Urinary bladder (tissue), 4 donors: Measurements from ENCODE around the gene CLIP3. TPM values are rescaled to one million over a fixed set of nuclear protein-coding genes. Genes with fewer than 3 reads are reported as not detected.
"Not testable (repeated sequence)": the region's sequence is repeated elsewhere in the genome, so short reads cannot be mapped to it uniquely, and the experiment has no call there.

ENCODE experiments used
- DNase-seq: peaks from one replicate; pipeline ENCODE4 v3.0.0-alpha.2; 2015; ENCODE audit errors: extremely low spot score
- H3K27ac ChIP-seq: one replicate; pipeline ENCODE4 v1.5.1; 2013; ENCODE audit warnings: low read depth, mild to moderate bottlenecking, moderate library complexity
- H3K36me3 ChIP-seq: one replicate; pipeline ENCODE4 v1.6.1; 2013; ENCODE audit warnings: mild to moderate bottlenecking, moderate library complexity; ENCODE audit not compliant: insufficient read depth
- H3K4me1 ChIP-seq: one replicate; pipeline ENCODE4 v1.6.1; 2013; ENCODE audit warnings: mild to moderate bottlenecking, moderate library complexity; ENCODE audit not compliant: insufficient read depth
- H3K4me3 ChIP-seq: one replicate; pipeline ENCODE4 v1.5.1; 2013; ENCODE audit warnings: low read depth, low read length
- WGBS: extraction: QIAGEN DNeasy Blood & Tissue Kit; methylation state at CpG from one replicate; pipeline ENCODE4 v1.1.7; 2013; 5-methylcytosine and 5-hydroxymethylcytosine counted together
- polyA plus RNA-seq: library from polyadenylated mRNA; stranded (reverse); fragments of 200-250 nt; gene quantifications from one replicate; pipeline ENCODE4 v1.2.3, GENCODE V29; 2013
- total RNA-seq: library from RNA; depleted of rRNA; stranded (reverse); fragments of >200 nt; gene quantifications from one replicate; pipeline ENCODE4 v1.2.3, GENCODE V29; 2014
- donor health status: healthy with polysubstance abuse.
- donor health status: healthy.

CLIP3 gene
- total and polyA plus RNA-seq, 2 donors: 8.5 to 79.5 TPM

GRCh38 chr19:35990156-35990555 is 42.5 kb downstream of the CLIP3 start:
- no peaks in the 10 kb centered on the region for H3K4me1 ChIP-seq
- no peak for DNase-seq
- 93% methylated on average over 4 of the region's 4 CpGs for WGBS
- H3K36me3 ChIP-seq: no peaks in the 10 kb centered on the region
- no peak overlapping the region for H3K27ac ChIP-seq
- H3K4me3 ChIP-seq: no peak overlapping the region

- 91% methylated on average over 3 of the region's 3 CpGs for WGBS
- H3K4me1 ChIP-seq: no peaks in the 10 kb centered on the region
- no peak overlapping the region for H3K27ac ChIP-seq
- H3K36me3 ChIP-seq: no peaks in the 10 kb centered on the region
- no peak overlapping the region for H3K4me3 ChIP-seq
- DNase-seq: no peak
Observed at GRCh38 chr19:35988824-35989223, 43.8 kb downstream of the CLIP3 start.

- no peak overlapping the region for H3K27ac ChIP-seq
- no peaks in the 10 kb centered on the region for H3K36me3 ChIP-seq
- no peaks in the 10 kb centered on the region for H3K4me1 ChIP-seq
- no peak for DNase-seq
- WGBS: 29% methylated on average over 8 of the region's 8 CpGs
- no peak overlapping the region for H3K4me3 ChIP-seq
Observed at GRCh38 chr19:35987571-35987896, 45.1 kb downstream of the CLIP3 start.

- 9% methylated on average over 54 of the region's 54 CpGs for WGBS
- Histone ChIP-seq H3K4me3 (peak overlapping the region; percentile 29), H3K4me1 (no peaks in the 10 kb centered on the region), H3K36me3 (no peaks in the 10 kb centered on the region), H3K27ac (no peak overlapping the region)
- no peak for DNase-seq
Observed at GRCh38 chr19:35986664-35987570, 45.8 kb downstream of the CLIP3 start.

- no peak overlapping the region for H3K27ac ChIP-seq
- no peaks in the 10 kb centered on the region for H3K4me1 ChIP-seq
- H3K36me3 ChIP-seq: no peaks in the 10 kb centered on the region
- DNase-seq: no peak
- WGBS: 92% methylated on average over 5 of the region's 5 CpGs
- no peak overlapping the region for H3K4me3 ChIP-seq
Observed at GRCh38 chr19:35986111-35986510, 46.6 kb downstream of the CLIP3 start.

- no peak overlapping the region for H3K4me3 ChIP-seq
- no peak overlapping the region for H3K27ac ChIP-seq
- H3K4me1 ChIP-seq: no peaks in the 10 kb centered on the region
- H3K36me3 ChIP-seq: no peaks in the 10 kb centered on the region
- 82% methylated on average over 8 of the region's 8 CpGs for WGBS
- DNase-seq: no peak
Observed at GRCh38 chr19:35983177-35983576, 49.5 kb downstream of the CLIP3 start.

- not testable (repeated sequence) for DNase-seq, H3K4me1 ChIP-seq
- 85% methylated on average over 4 of the region's 4 CpGs for WGBS
Observed at GRCh38 chr19:35980997-35981396, 51.7 kb downstream of the CLIP3 start.

GRCh38 chr19:35978832-35979365 is 53.8 kb downstream of the CLIP3 start:
- Histone ChIP-seq H3K27ac (no peak overlapping the region), H3K36me3 (no peaks in the 10 kb centered on the region), H3K4me3 (no peak overlapping the region), H3K4me1 (no peaks in the 10 kb centered on the region)
- WGBS: 65% methylated on average over 20 of the region's 20 CpGs
- no peak for DNase-seq

More at GRCh38 chr19:35980997-35981396, 51.7 kb downstream of the CLIP3 start:
- H3K4me3 ChIP-seq, H3K36me3 ChIP-seq, H3K27ac ChIP-seq: not testable (repeated sequence)

- H3K4me1 ChIP-seq: no peaks in the 10 kb centered on the region
- H3K4me3 ChIP-seq: no peak overlapping the region
- H3K27ac ChIP-seq: no peak overlapping the region
- 35% methylated on average over 5 of the region's 5 CpGs for WGBS
- H3K36me3 ChIP-seq: no peaks in the 10 kb centered on the region
- DNase-seq: no peak
Observed at GRCh38 chr19:35978271-35978670, 54.4 kb downstream of the CLIP3 start.

GRCh38 chr19:35977446-35978222 is 55.0 kb downstream of the CLIP3 start:
- no peaks in the 10 kb centered on the region for H3K36me3 ChIP-seq
- no peak for DNase-seq
- no peak overlapping the region for H3K4me3 ChIP-seq
- H3K27ac ChIP-seq: no peak overlapping the region
- WGBS: 54% methylated on average over 14 of the region's 14 CpGs
- H3K4me1 ChIP-seq: no peaks in the 10 kb centered on the region

- 27% methylated on average over 5 of the region's 5 CpGs for WGBS
- no peak overlapping the region for H3K27ac ChIP-seq
- no peaks in the 10 kb centered on the region for H3K36me3 ChIP-seq
- no peak for DNase-seq
- no peaks in the 10 kb centered on the region for H3K4me1 ChIP-seq
- H3K4me3 ChIP-seq: no peak overlapping the region
Observed at GRCh38 chr19:35975608-35976214, 57.0 kb downstream of the CLIP3 start.

- DNase-seq: no peak
Observed at GRCh38 chr19:35973487-35973886, 59.2 kb downstream of the CLIP3 start.

GRCh38 chr19:35966771-35967170 is 65.9 kb downstream of the CLIP3 start:
- WGBS: 76% methylated on average over 3 of the region's 3 CpGs

More at GRCh38 chr19:35973487-35973886, 59.2 kb downstream of the CLIP3 start:
- 37% methylated on average over 8 of the region's 8 CpGs for WGBS
- no peak overlapping the region for H3K4me3 ChIP-seq
- H3K36me3 ChIP-seq: no peaks in the 10 kb centered on the region
- no peak overlapping the region for H3K27ac ChIP-seq
- no peaks in the 10 kb centered on the region for H3K4me1 ChIP-seq

More at GRCh38 chr19:35966771-35967170, 65.9 kb downstream of the CLIP3 start:
- Histone ChIP-seq H3K36me3 (no peaks in the 10 kb centered on the region), H3K4me1 (no peaks in the 10 kb centered on the region), H3K4me3 (no peak overlapping the region), H3K27ac (no peak overlapping the region)
- no peak for DNase-seq
